SK-N-SH treated with all-trans-retinoic acid at 6 μM for 48 hours (cell line): ENCODE data around the gene ZC3H8.
A peak's percentile ranks its signal among the peaks of the same experiment; 100 is the strongest.

ENCODE experiments used
- ATAC-seq: fragments of 200-7000 bp; cut with Tn5 transposase; 3 replicates; pipeline ENCODE4 v1.9.1; 2020; ENCODE audit warnings: mild to moderate bottlenecking, moderate library complexity
- ARNTL ChIP-seq: fragments of 450-650 bp; formaldehyde crosslinking; IDR thresholded peaks from 2 replicates; pipeline ENCODE4 v1.5.0; 2020; ENCODE audit warnings: low read depth, mild to moderate bottlenecking, moderate library complexity, borderline replicate concordance
- BACH2 ChIP-seq: fragments of 250-450 bp; sonication (Bioruptor Pico); IDR thresholded peaks from 2 replicates; pipeline ENCODE4 v1.9.0; 2021; ENCODE audit warnings: mild to moderate bottlenecking, borderline replicate concordance
- CREB5 ChIP-seq: fragments of 250-450 bp; sonication (Bioruptor Pico); IDR thresholded peaks from 2 replicates; pipeline ENCODE4 v1.5.1; 2020; ENCODE audit warnings: low read depth, mild to moderate bottlenecking, moderate library complexity
- CSDC2 ChIP-seq: fragments of 250-450 bp; sonication (Bioruptor Pico); IDR thresholded peaks from 2 replicates; pipeline ENCODE4 v1.5.0; 2020; ENCODE audit warnings: mild to moderate bottlenecking, moderate library complexity
- CSRNP3 ChIP-seq: fragments of 250-450 bp; sonication (Bioruptor Pico); IDR thresholded peaks from 2 replicates; pipeline ENCODE4 v1.5.1; 2021; ENCODE audit warnings: mild to moderate bottlenecking, moderate library complexity
- GLIS3 ChIP-seq: fragments of 250-450 bp; sonication (Bioruptor Pico); IDR thresholded peaks from 2 replicates; pipeline ENCODE4 v1.5.0; 2020; ENCODE audit warnings: mild to moderate bottlenecking, moderate library complexity
- ISL1 ChIP-seq: fragments of 250-450 bp; sonication (Bioruptor Pico); IDR thresholded peaks from 2 replicates; pipeline ENCODE4 v2.1.2; 2022; ENCODE audit warnings: mild to moderate bottlenecking, moderate library complexity
- OSR1 ChIP-seq: fragments of 250-450 bp; sonication (Bioruptor Pico); IDR thresholded peaks from 2 replicates; pipeline ENCODE4 v1.8.0; 2022; ENCODE audit warnings: moderate library complexity, mild to moderate bottlenecking, inconsistent platforms
- POU6F1 ChIP-seq: fragments of 250-450 bp; sonication (Bioruptor Pico); IDR thresholded peaks from 2 replicates; pipeline ENCODE4 v1.8.0; 2021; ENCODE audit warnings: low read depth, mild to moderate bottlenecking, moderate library complexity, borderline replicate concordance
- PPARA ChIP-seq: fragments of 250-450 bp; sonication (Bioruptor Pico); IDR thresholded peaks from 2 replicates; pipeline ENCODE4 v1.5.0; 2020; ENCODE audit warnings: mild to moderate bottlenecking, borderline replicate concordance
- RARB ChIP-seq: fragments of 250-450 bp; sonication (Bioruptor Pico); IDR thresholded peaks from 2 replicates; pipeline ENCODE4 v1.8.0; 2021; ENCODE audit warnings: mild to moderate bottlenecking, moderate library complexity
- SNAI2 ChIP-seq: fragments of 250-450 bp; sonication (Bioruptor Pico); IDR thresholded peaks from 2 replicates; pipeline ENCODE4 v1.5.0; 2020; ENCODE audit warnings: mild to moderate bottlenecking, moderate library complexity
- TCF4 ChIP-seq: fragments of 250-450 bp; sonication (Bioruptor Pico); IDR thresholded peaks from 2 replicates; pipeline ENCODE4 v1.8.0; 2021; ENCODE audit warnings: mild to moderate bottlenecking, moderate library complexity, borderline replicate concordance
- TOX ChIP-seq: fragments of 250-450 bp; sonication (Bioruptor Pico); IDR thresholded peaks from 2 replicates; pipeline ENCODE4 v1.8.0; 2021; ENCODE audit warnings: mild to moderate bottlenecking, moderate library complexity, borderline replicate concordance
- ZC3H10 ChIP-seq: fragments of 250-450 bp; sonication (Bioruptor Pico); IDR thresholded peaks from 2 replicates; pipeline ENCODE4 v1.5.1; 2021; ENCODE audit warnings: mild to moderate bottlenecking, moderate library complexity
- ZFP3 ChIP-seq: fragments of 250-450 bp; sonication (Bioruptor Pico); IDR thresholded peaks from 2 replicates; pipeline ENCODE4 v1.5.0; 2020; ENCODE audit warnings: mild to moderate bottlenecking, moderate library complexity
- ZFP30 ChIP-seq: fragments of 450-650 bp; formaldehyde crosslinking; IDR thresholded peaks from 2 replicates; pipeline ENCODE4 v1.5.0; 2022; ENCODE audit warnings: mild to moderate bottlenecking, moderate library complexity
- ZNF565 ChIP-seq: fragments of 450-650 bp; formaldehyde crosslinking; conservative IDR thresholded peaks from 2 replicates; pipeline ENCODE4 v1.5.0; 2020; ENCODE audit warnings: low read depth, mild to moderate bottlenecking, moderate library complexity
- ZNF70 ChIP-seq: fragments of 450-650 bp; formaldehyde crosslinking; IDR thresholded peaks from 2 replicates; pipeline ENCODE4 v1.5.0; 2020; ENCODE audit warnings: mild to moderate bottlenecking, moderate library complexity
- ZNF8 ChIP-seq: fragments of 450-650 bp; formaldehyde crosslinking; IDR thresholded peaks from 2 replicates; pipeline ENCODE4 v1.5.0; 2020; ENCODE audit warnings: mild to moderate bottlenecking, moderate library complexity
- TF ChIP-seq, protein P1 (sequence below): fragments of 250-450 bp; sonication (Bioruptor Pico); IDR thresholded peaks from 2 replicates; pipeline ENCODE4 v1.5.0; 2020; ENCODE audit warnings: mild to moderate bottlenecking, moderate library complexity
- TF ChIP-seq, protein P2 (sequence below): fragments of 250-450 bp; sonication (Bioruptor Pico); IDR thresholded peaks from 2 replicates; pipeline ENCODE4 v1.8.0; 2020; ENCODE audit warnings: mild to moderate bottlenecking, moderate library complexity, borderline replicate concordance

The ZC3H8 gene

DNA sequence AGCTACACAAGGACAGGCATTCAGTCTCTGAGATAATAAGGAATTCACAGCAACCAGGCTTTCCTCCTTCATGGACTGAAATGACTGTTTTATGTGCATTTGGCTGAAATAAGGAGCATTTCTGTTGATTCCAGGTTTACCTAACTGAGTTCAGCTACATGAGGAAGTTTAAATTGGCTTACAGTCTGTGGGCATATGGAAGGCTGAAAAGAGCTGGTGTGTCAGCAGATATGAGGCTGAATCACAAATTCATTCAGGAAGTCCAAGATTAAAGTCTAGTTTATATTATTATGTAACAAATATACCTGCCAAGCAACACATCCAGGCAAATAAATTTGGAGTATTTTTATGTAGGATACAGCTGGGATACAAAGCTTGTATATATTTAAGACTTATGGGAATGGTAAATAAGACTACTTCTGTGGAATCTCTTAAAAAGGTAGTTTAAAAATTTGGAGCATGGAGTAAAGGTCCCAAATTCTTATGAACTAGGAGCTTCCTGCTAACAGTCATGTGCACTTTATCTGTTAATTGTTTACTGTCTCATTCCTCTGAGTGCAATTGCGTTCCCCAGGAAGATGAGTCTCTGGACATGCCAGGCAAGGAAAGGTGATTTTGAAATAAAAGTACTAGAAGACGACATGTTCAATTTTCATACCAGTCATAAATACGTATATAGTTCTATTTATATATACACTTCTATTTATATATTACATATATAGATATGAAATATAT is 53.0 kb downstream of the ZC3H8 start:
- no peak for TF ChIP-seq ZFP30 (CRISPR knock-in tag)
- TF ChIP-seq ZNF8 (CRISPR knock-in tag), result no peak
- TF ChIP-seq, protein P1, sequence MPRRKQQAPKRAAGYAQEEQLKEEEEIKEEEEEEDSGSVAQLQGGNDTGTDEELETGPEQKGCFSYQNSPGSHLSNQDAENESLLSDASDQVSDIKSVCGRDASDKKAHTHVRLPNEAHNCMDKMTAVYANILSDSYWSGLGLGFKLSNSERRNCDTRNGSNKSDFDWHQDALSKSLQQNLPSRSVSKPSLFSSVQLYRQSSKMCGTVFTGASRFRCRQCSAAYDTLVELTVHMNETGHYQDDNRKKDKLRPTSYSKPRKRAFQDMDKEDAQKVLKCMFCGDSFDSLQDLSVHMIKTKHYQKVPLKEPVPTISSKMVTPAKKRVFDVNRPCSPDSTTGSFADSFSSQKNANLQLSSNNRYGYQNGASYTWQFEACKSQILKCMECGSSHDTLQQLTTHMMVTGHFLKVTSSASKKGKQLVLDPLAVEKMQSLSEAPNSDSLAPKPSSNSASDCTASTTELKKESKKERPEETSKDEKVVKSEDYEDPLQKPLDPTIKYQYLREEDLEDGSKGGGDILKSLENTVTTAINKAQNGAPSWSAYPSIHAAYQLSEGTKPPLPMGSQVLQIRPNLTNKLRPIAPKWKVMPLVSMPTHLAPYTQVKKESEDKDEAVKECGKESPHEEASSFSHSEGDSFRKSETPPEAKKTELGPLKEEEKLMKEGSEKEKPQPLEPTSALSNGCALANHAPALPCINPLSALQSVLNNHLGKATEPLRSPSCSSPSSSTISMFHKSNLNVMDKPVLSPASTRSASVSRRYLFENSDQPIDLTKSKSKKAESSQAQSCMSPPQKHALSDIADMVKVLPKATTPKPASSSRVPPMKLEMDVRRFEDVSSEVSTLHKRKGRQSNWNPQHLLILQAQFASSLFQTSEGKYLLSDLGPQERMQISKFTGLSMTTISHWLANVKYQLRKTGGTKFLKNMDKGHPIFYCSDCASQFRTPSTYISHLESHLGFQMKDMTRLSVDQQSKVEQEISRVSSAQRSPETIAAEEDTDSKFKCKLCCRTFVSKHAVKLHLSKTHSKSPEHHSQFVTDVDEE, result no peak
- TF ChIP-seq, protein P2, sequence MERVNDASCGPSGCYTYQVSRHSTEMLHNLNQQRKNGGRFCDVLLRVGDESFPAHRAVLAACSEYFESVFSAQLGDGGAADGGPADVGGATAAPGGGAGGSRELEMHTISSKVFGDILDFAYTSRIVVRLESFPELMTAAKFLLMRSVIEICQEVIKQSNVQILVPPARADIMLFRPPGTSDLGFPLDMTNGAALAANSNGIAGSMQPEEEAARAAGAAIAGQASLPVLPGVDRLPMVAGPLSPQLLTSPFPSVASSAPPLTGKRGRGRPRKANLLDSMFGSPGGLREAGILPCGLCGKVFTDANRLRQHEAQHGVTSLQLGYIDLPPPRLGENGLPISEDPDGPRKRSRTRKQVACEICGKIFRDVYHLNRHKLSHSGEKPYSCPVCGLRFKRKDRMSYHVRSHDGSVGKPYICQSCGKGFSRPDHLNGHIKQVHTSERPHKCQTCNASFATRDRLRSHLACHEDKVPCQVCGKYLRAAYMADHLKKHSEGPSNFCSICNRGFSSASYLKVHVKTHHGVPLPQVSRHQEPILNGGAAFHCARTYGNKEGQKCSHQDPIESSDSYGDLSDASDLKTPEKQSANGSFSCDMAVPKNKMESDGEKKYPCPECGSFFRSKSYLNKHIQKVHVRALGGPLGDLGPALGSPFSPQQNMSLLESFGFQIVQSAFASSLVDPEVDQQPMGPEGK (CRISPR knock-in tag), result no peak
- no peak for ATAC-seq

- TF ChIP-seq ZNF565 (CRISPR knock-in tag) (no peak), TOX (CRISPR knock-in tag) (no peak), ISL1 (CRISPR knock-in tag) (no peak), PPARA (CRISPR knock-in tag) (no peak), OSR1 (no peak), CSRNP3 (CRISPR knock-in tag) (no peak), ZFP3 (CRISPR knock-in tag) (no peak), CREB5 (no peak), ZFP30 (CRISPR knock-in tag) (no peak), ZNF70 (CRISPR knock-in tag) (no peak)
- ATAC-seq, result no peak; the same call in 2 of the 3 replicates
Observed at GRCh38 chr2:112199188-112199587, 55.7 kb downstream of the ZC3H8 start.

GRCh38 chr2:112198780-112199179 is 56.1 kb downstream of the ZC3H8 start:
- TF ChIP-seq GLIS3, result no peak
- no peak for TF ChIP-seq ZC3H10 (CRISPR knock-in tag)
- TF ChIP-seq BACH2 (CRISPR knock-in tag), result no peak
- TF ChIP-seq RARB (CRISPR knock-in tag), result no peak
- no peak for TF ChIP-seq TOX (CRISPR knock-in tag)
- no peak for TF ChIP-seq ISL1 (CRISPR knock-in tag)
- no peak for TF ChIP-seq ARNTL (CRISPR knock-in tag)
- no peak for TF ChIP-seq ZNF70 (CRISPR knock-in tag)
- no peak for TF ChIP-seq CSRNP3 (CRISPR knock-in tag)
- TF ChIP-seq ZFP3 (CRISPR knock-in tag), result no peak
- no peak for TF ChIP-seq CREB5
- no peak for TF ChIP-seq TCF4 (CRISPR knock-in tag)
- TF ChIP-seq POU6F1 (CRISPR knock-in tag), result no peak
- no peak for TF ChIP-seq ZNF8 (CRISPR knock-in tag)
- TF ChIP-seq PPARA (CRISPR knock-in tag), result no peak
- TF ChIP-seq CSDC2 (CRISPR knock-in tag), result no peak
- no peak for TF ChIP-seq SNAI2 (CRISPR knock-in tag)
- TF ChIP-seq OSR1, result no peak
- TF ChIP-seq, protein P1, result no peak
- peak; percentile 82 for ATAC-seq
